ENCODE results near the gene GTF3A. TPM values are rescaled to one million over a fixed set of nuclear protein-coding genes. Genes with fewer than 3 reads are reported as not detected.

GTF3A gene
- total RNA-seq, 1 experiment from 2014 or later, result 88.7 TPM

- DNase-seq (ENCODE audit: low spot score) (no peak), ATAC-seq (no peak)
- Mint-ChIP-seq H3K4me1 (peaks cover 21% of the 10 kb centered on the region), H3K27ac (peak overlapping the region; percentile 96), H3K9me3 (no peaks in the 10 kb centered on the region), H3K27me3 (ENCODE audit: low read depth) (peaks cover 2% of the 10 kb centered on the region; the same call in 1 of the 2 replicates), H3K4me3 (peak overlapping the region; percentile 90), H3K36me3 (peaks cover 2% of the 10 kb centered on the region; the same call in 1 of the 2 replicates)
- POLR2A ChIA-PET, result no interaction called here
- TF ChIP-seq NR3C1 (CRISPR knock-in tag; conservative IDR thresholded peaks at IDR 0.05; ENCODE audit: low read depth) (no peak), TEAD1 (CRISPR knock-in tag; IDR thresholded peaks at IDR 0.05) (no peak), CDX4 (CRISPR knock-in tag; IDR thresholded peaks at IDR 0.05; ENCODE audit: borderline replicate concordance) (no peak), TCF7 (CRISPR knock-in tag; IDR thresholded peaks at IDR 0.05; ENCODE audit: low read depth) (no peak)
- CTCF ChIA-PET, result interaction anchor here (2.1 kb wide), 1 partner anchor 87 kb away, joined by 12 read pairs; no protein-coding TSS in a partner anchor
These were observed 24.7 kb downstream of the GTF3A start for GRCh38 chr13:27449081-27449603.

GRCh38 chr13:27449936-27450828 is 25.8 kb downstream of the GTF3A start, which contains the start of gene MTIF3:
Gene MTIF3, minus strand, starts transcription at chr13:27450564. Its CDS starts 10,116 bp downstream, at chr13:27440448.
- Mint-ChIP-seq H3K36me3 (no peaks in the 10 kb centered on the region), H3K27ac (peak within 1 kb of the TSS; percentile 96), H3K27me3 (ENCODE audit: low read depth) (peaks cover 2% of the 10 kb centered on the region; the same call in 1 of the 2 replicates), H3K4me3 (peak within 1 kb of the TSS; percentile 90), H3K4me1 (peaks cover 24% of the 10 kb centered on the region), H3K9me3 (no peaks in the 10 kb centered on the region)
- CTCF ChIA-PET, result interaction anchor here (0.9 to 2.1 kb wide), 4 partner anchors 25 to 376 kb away, joined by 3 to 12 read pairs (median 6); no protein-coding TSS in a partner anchor
- ATAC-seq, result peak; percentile 91
- peak; percentile 96 for DNase-seq (ENCODE audit: low spot score)
- POLR2A ChIA-PET, result interaction anchor here (1.0 kb wide), 1 partner anchor 86 kb away, joined by 3 read pairs; no protein-coding TSS in a partner anchor
- no peak for TF ChIP-seq ZBTB21 (CRISPR knock-in tag; IDR thresholded peaks at IDR 0.05; ENCODE audit: borderline replicate concordance)
- no peak for TF ChIP-seq MXD4 (CRISPR knock-in tag; IDR thresholded peaks at IDR 0.05; ENCODE audit: borderline replicate concordance)
- no peak for TF ChIP-seq IRF1 (CRISPR knock-in tag; IDR thresholded peaks at IDR 0.05)
- TF ChIP-seq CBFB (CRISPR knock-in tag; IDR thresholded peaks at IDR 0.05; ENCODE audit: low read depth), result no peak
- TF ChIP-seq GRHL2 (CRISPR knock-in tag; IDR thresholded peaks at IDR 0.05; ENCODE audit: insufficient replicate concordance, severe bottlenecking), result no peak
- TF ChIP-seq AFF4 (CRISPR knock-in tag; IDR thresholded peaks at IDR 0.05; ENCODE audit: borderline replicate concordance), result no peak
- peak; percentile 70; the same call in 1 of the 2 replicates for TF ChIP-seq MYBL2 (CRISPR knock-in tag; IDR thresholded peaks at IDR 0.05)
- TF ChIP-seq TP53 (CRISPR knock-in tag; IDR thresholded peaks at IDR 0.05), result 0 out of 2 replicates have a peak, but pooled peaks have one; percentile 27
- TF ChIP-seq ARID4B (CRISPR knock-in tag; IDR thresholded peaks at IDR 0.05; ENCODE audit: borderline replicate concordance), result peak; percentile 64; the same call in 1 of the 2 replicates
- TF ChIP-seq EMX1 (CRISPR knock-in tag; IDR thresholded peaks at IDR 0.05), result no peak
- TF ChIP-seq ATF3 (CRISPR knock-in tag; conservative IDR thresholded peaks at IDR 0.05), result no peak
- no peak for TF ChIP-seq E2F5 (CRISPR knock-in tag; IDR thresholded peaks at IDR 0.05)
- no peak for TF ChIP-seq SMAD3 (CRISPR knock-in tag; IDR thresholded peaks at IDR 0.05; ENCODE audit: borderline replicate concordance)
- TF ChIP-seq ZNF512 (CRISPR knock-in tag; IDR thresholded peaks at IDR 0.05; ENCODE audit: borderline replicate concordance), result no peak
- TF ChIP-seq KAT7 (CRISPR knock-in tag; IDR thresholded peaks at IDR 0.05; ENCODE audit: borderline replicate concordance), result no peak

All from WTC11 (cell line).